ENCODE data around the gene KAZALD1.

DNA sequence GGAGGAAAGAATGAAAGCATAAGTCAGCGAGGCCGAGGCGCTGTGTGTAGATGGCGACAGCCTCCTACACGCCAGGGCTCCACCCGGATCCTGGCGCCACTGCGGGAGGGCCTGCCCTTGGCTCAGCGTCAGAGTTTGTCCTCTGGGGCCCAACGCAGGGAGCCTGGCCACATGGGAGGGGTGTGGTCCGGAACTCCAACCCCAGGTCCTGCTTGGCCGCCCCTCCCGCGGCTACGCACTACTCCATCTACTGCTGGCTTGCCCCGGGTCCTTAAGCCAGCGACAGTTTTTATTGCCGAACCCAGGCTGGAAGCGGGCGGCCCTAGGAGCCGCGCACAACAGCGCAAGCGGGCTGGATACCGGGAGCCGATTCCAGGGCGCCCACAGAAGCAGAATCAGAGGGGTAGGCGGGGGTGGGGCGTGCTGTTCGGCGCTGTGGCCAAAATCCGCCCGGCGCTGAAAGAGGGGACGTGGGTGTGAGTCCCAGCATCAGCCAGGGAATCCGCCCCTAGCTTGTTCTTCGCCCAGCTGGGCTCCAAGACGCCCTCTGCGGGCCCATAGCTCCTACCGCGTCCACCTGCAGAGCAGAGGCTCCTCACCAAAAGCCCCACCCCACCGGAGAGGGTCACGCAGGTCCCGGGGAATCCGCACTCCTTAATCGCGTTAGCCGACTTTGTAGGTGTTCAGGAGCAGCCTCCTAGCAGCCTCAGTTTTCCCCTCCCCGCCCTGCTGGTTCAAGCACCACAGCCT lies 4.5 kb downstream of the KAZALD1 start:
- TF ChIP-seq CTCF (IDR thresholded peaks at IDR 0.05) (peak in 1 of 3 experiments; percentile 29), POLR2A (IDR thresholded peaks at IDR 0.05) (no peak)
